ENCODE results near the gene HDAC8.

Gene HDAC8

GRCh38 chrX:72313707-72314641, 258.7 kb downstream of the HDAC8 start:
- no peak for DNase-seq

- no peak for DNase-seq
Observed at GRCh38 chrX:72312311-72312940, 260.2 kb downstream of the HDAC8 start.

- no peak for DNase-seq
Observed at GRCh38 chrX:72309297-72310071, 263.2 kb downstream of the HDAC8 start.

GRCh38 chrX:72308566-72309296, 263.9 kb downstream of the HDAC8 start:
- DNase-seq: no peak

GRCh38 chrX:72308209-72308565, 264.5 kb downstream of the HDAC8 start:
- DNase-seq: no peak

GRCh38 chrX:72307646-72308051, 265.0 kb downstream of the HDAC8 start:
- DNase-seq: no peak

- DNase-seq: peak; percentile 0
Observed at GRCh38 chrX:72306851-72307645, 265.6 kb downstream of the HDAC8 start.

GRCh38 chrX:72306085-72306801, 266.4 kb downstream of the HDAC8 start:
- DNase-seq: no peak

- DNase-seq: no peak
Observed at GRCh38 chrX:72305286-72306084, 267.2 kb downstream of the HDAC8 start, which contains the start of gene CITED1. CITED1 (minus strand) TSS chrX:72305914; CDS start chrX:72302869, 3,045 bp downstream.

GRCh38 chrX:72304877-72305276, 267.8 kb downstream of the HDAC8 start:
- no peak for DNase-seq

GRCh38 chrX:72301781-72302180, 270.9 kb downstream of the HDAC8 start:
- DNase-seq: no peak

GRCh38 chrX:72299891-72300630, 272.6 kb downstream of the HDAC8 start:
- DNase-seq: no peak

- no peak for DNase-seq
Observed at GRCh38 chrX:72297953-72298730, 274.5 kb downstream of the HDAC8 start.

- DNase-seq: no peak
Observed at GRCh38 chrX:72296991-72297390, 275.7 kb downstream of the HDAC8 start.

GRCh38 chrX:72295745-72296144, 276.9 kb downstream of the HDAC8 start:
- DNase-seq: no peak

GRCh38 chrX:72294497-72294896, 278.1 kb downstream of the HDAC8 start:
- no peak for DNase-seq

GRCh38 chrX:72282302-72282701, 290.3 kb downstream of the HDAC8 start:
- no peak for DNase-seq

GRCh38 chrX:72280321-72280845, 292.3 kb downstream of the HDAC8 start:
- no peak for DNase-seq
